ENCODE results near the gene PGR. TPM values are rescaled to one million over a fixed set of nuclear protein-coding genes. Genes with fewer than 3 reads are reported as not detected.

PGR gene
- total RNA-seq, 1 experiment from 2014 or later, result not detected

GRCh38 chr11:101003468-101003867 lies 126.1 kb downstream of the PGR start:
- ChIA-PET CTCF (interaction anchor here (0.7 kb wide), 1 partner anchor 141 kb away, joined by 4 read pairs; no protein-coding TSS in a partner anchor), POLR2A (no interaction called here)
- Histone ChIP-seq H3K9me3 (ENCODE audit: control insufficient read depth, insufficient read depth, low read depth, low read length) (no peaks in the 10 kb centered on the region), H3K4me1 (ENCODE audit: control insufficient read depth, insufficient read depth, low read length) (no peaks in the 10 kb centered on the region), H3K4me3 (ENCODE audit: low read depth in 2 of 2, low read length in 2 of 2) (no peak overlapping the region), H3K27me3 (ENCODE audit: control insufficient read depth, insufficient read depth, low read length) (peaks cover 7% of the 10 kb centered on the region), H3K36me3 (ENCODE audit: control insufficient read depth, insufficient read depth, low read length) (no peaks in the 10 kb centered on the region), H3K27ac (ENCODE audit: low read length) (no peak overlapping the region)
- in situ Hi-C loops (cut with HindIII; ENCODE audit: low pct_unique_long_range_greater_than_20kb, low sequenced_read_pairs) (no loop called here), intact Hi-C loops (cut with micrococcal nuclease; ENCODE audit: unreplicated experiment) (no loop called here)
- DNase-seq (ENCODE audit: low read depth, low spot score) (no peak), ATAC-seq (peak; percentile 72)
- TF ChIP-seq REST (IDR thresholded peaks at IDR 0.05; ENCODE audit: insufficient read depth in 1 of 2, low read depth in 2 of 2, low read length in 1 of 2) (no peak), CTCF (IDR thresholded peaks at IDR 0.05) (peak; percentile 65)
- BruUV-seq (replicated peaks), result no TSS peak

- ChIA-PET POLR2A (no interaction called here), CTCF (no interaction called here)
- DNase-seq (ENCODE audit: low read depth, low spot score), result no peak
- intact Hi-C loops (cut with micrococcal nuclease; ENCODE audit: unreplicated experiment), result no loop called here
- in situ Hi-C loops (cut with HindIII; ENCODE audit: low pct_unique_long_range_greater_than_20kb, low sequenced_read_pairs), result no loop called here
- ATAC-seq, result no peak
- no peaks in the 10 kb centered on the region for H3K36me3 ChIP-seq (ENCODE audit: control insufficient read depth, insufficient read depth, low read length)
- H3K27ac ChIP-seq (ENCODE audit: low read length), result no peak overlapping the region
- peaks cover 7% of the 10 kb centered on the region for H3K27me3 ChIP-seq (ENCODE audit: control insufficient read depth, insufficient read depth, low read length)
- no TSS peak for BruUV-seq (replicated peaks)
- no peak overlapping the region for H3K4me3 ChIP-seq (ENCODE audit: low read depth in 2 of 2, low read length in 2 of 2)
- TF ChIP-seq TCF7L2 (IDR thresholded peaks at IDR 0.05; ENCODE audit: low read depth, low read length) (no peak), SIN3A (IDR thresholded peaks at IDR 0.05; ENCODE audit: borderline replicate concordance, insufficient read depth, low read depth, low read length) (no peak), POLR2AphosphoS5 (IDR thresholded peaks at IDR 0.05; ENCODE audit: low read depth, low read length) (no peak), CTCF (IDR thresholded peaks at IDR 0.05) (no peak)
- no peaks in the 10 kb centered on the region for H3K4me1 ChIP-seq (ENCODE audit: control insufficient read depth, insufficient read depth, low read length)
- no peaks in the 10 kb centered on the region for H3K9me3 ChIP-seq (ENCODE audit: control insufficient read depth, insufficient read depth, low read depth, low read length)
Observed at GRCh38 chr11:100999756-101000155, 129.9 kb downstream of the PGR start.

- Histone ChIP-seq H3K9me3 (ENCODE audit: control insufficient read depth, insufficient read depth, low read depth, low read length) (no peaks in the 10 kb centered on the region), H3K36me3 (ENCODE audit: control insufficient read depth, insufficient read depth, low read length) (no peaks in the 10 kb centered on the region), H3K4me3 (ENCODE audit: low read depth in 2 of 2, low read length in 2 of 2) (no peak overlapping the region), H3K27me3 (ENCODE audit: control insufficient read depth, insufficient read depth, low read length) (no peaks in the 10 kb centered on the region; the same call in 1 of the 2 replicates), H3K4me1 (ENCODE audit: control insufficient read depth, insufficient read depth, low read length) (no peaks in the 10 kb centered on the region), H3K27ac (ENCODE audit: low read length) (no peak overlapping the region)
- ChIA-PET CTCF (no interaction called here), POLR2A (no interaction called here)
- in situ Hi-C loops (cut with HindIII; ENCODE audit: low pct_unique_long_range_greater_than_20kb, low sequenced_read_pairs) (no loop called here), intact Hi-C loops (cut with micrococcal nuclease; ENCODE audit: unreplicated experiment) (no loop called here)
- BruUV-seq (replicated peaks), result no TSS peak
- ATAC-seq (no peak), DNase-seq (ENCODE audit: low read depth, low spot score) (no peak)
- TF ChIP-seq SIN3A (IDR thresholded peaks at IDR 0.05; ENCODE audit: borderline replicate concordance, insufficient read depth, low read depth, low read length) (no peak), TCF7L2 (IDR thresholded peaks at IDR 0.05; ENCODE audit: low read depth, low read length) (no peak), POLR2AphosphoS5 (IDR thresholded peaks at IDR 0.05; ENCODE audit: low read depth, low read length) (no peak), CTCF (IDR thresholded peaks at IDR 0.05) (no peak), REST (IDR thresholded peaks at IDR 0.05; ENCODE audit: insufficient read depth in 1 of 2, low read depth in 2 of 2, low read length in 1 of 2) (no peak)
Observed at GRCh38 chr11:100994966-100995365, 134.6 kb downstream of the PGR start.

Data from Panc1 (cell line).